Hepatocyte (in vitro differentiated cells): Measurements from ENCODE around the gene PGLYRP1.

Experiments used
- CTCF ChIP-seq: fragments of 200-600 bp; sonication (generic); IDR thresholded peaks from 2 replicates; pipeline ENCODE4 v1.5.1; 2016; ENCODE audit warnings: antibody characterized with exemption, mild to moderate bottlenecking; ENCODE audit not compliant: poor library complexity
- EZH2 ChIP-seq: fragments of 200-600 bp; sonication (generic); IDR thresholded peaks from 2 replicates; pipeline ENCODE4 v1.6.1; 2016; ENCODE audit warnings: antibody characterized with exemption, mild to moderate bottlenecking, borderline replicate concordance

GRCh38 chr19:46009530-46010510 lies 13.0 kb downstream of the PGLYRP1 start:
- TF ChIP-seq EZH2 (no peak), CTCF (peak; percentile 78)
